Caco-2 (cell line): ENCODE measurements around the gene MACROD2. TPM values are rescaled to one million over a fixed set of nuclear protein-coding genes. Genes with fewer than 3 reads are reported as not detected.
A peak's percentile ranks its signal among the peaks of the same experiment; 100 is the strongest.

Experiments used
- BruUV-seq: library from RNA; stranded (reverse); fragments of 400-500 nt; replicated peaks from 2 replicates; lab custom pipeline; 2021; lab: Mats Ljungman, UMichigan
- CTCF ChIA-PET: fragments of 300-600 bp; sonication (Branson Sonifier 250); formaldehyde crosslinking; loops from one replicate; lab custom pipeline; 2022; ENCODE audit warnings: antibody characterized with exemption; lab: Charles Lee
- POLR2A ChIA-PET: fragments of 300-600 bp; sonication (Branson Sonifier 250); formaldehyde crosslinking; loops from one replicate; lab custom pipeline; 2022; ENCODE audit warnings: antibody characterized with exemption; lab: Charles Lee
- DNase-seq, 2 experiments: peaks; one replicate each; pipeline versions ENCODE4 v3.0.0 to v3.0.0-alpha.2; 2020 to 2022
- H3K27me3 ChIP-seq: replicated peaks from 2 replicates; pipeline ENCODE4 v1.6.0; 2011; ENCODE audit warnings: low read length; ENCODE audit not compliant: control insufficient read depth, insufficient read depth
- H3K36me3 ChIP-seq: 2 replicates; pipeline ENCODE4 v1.5.1; 2011; ENCODE audit warnings: low read length; ENCODE audit not compliant: control insufficient read depth, insufficient read depth
- H3K4me1 ChIP-seq: fragments of 250-450 bp; sonication (Bioruptor Pico); 2 replicates; pipeline ENCODE4 v1.5.1; 2020; ENCODE audit warnings: mild to moderate bottlenecking
- H3K4me3 ChIP-seq: 2 replicates; pipeline ENCODE4 v1.5.1; 2011; ENCODE audit warnings: low read depth, mild to moderate bottlenecking, control low read depth, low read length
- H3K9me3 ChIP-seq: fragments of 250-450 bp; sonication (Bioruptor Pico); 2 replicates; pipeline ENCODE4 v1.5.1; 2020; ENCODE audit warnings: mild to moderate bottlenecking, moderate library complexity
- H3K27ac Mint-ChIP-seq: one replicate; pipeline ENCODE4 v1.8.0; 2022; ENCODE audit warnings: mixed read lengths; ENCODE audit not compliant: unreplicated experiment
- H3K27me3 Mint-ChIP-seq: one replicate; pipeline ENCODE4 v1.8.0; 2022; ENCODE audit warnings: mixed read lengths; ENCODE audit not compliant: insufficient read depth, unreplicated experiment
- H3K36me3 Mint-ChIP-seq: one replicate; pipeline ENCODE4 v1.8.0; 2022; ENCODE audit warnings: mild to moderate bottlenecking, mixed read lengths; ENCODE audit not compliant: insufficient read depth, unreplicated experiment
- H3K4me1 Mint-ChIP-seq: one replicate; pipeline ENCODE4 v1.8.0; 2022; ENCODE audit warnings: low read depth, mixed read lengths; ENCODE audit not compliant: unreplicated experiment
- H3K4me3 Mint-ChIP-seq: one replicate; pipeline ENCODE4 v1.8.0; 2022; ENCODE audit warnings: mild to moderate bottlenecking, moderate library complexity, mixed read lengths; ENCODE audit not compliant: unreplicated experiment
- H3K9me3 Mint-ChIP-seq: one replicate; pipeline ENCODE4 v1.8.0; 2022; ENCODE audit warnings: mixed read lengths; ENCODE audit not compliant: unreplicated experiment
- CTCF ChIP-seq, 2 experiments: fragments of 200-600 bp in 1 of 2; IDR thresholded peaks; 1 replicate in 1 of 2; 2 replicates in 1 of 2; pipeline versions ENCODE4 v1.5.1 to v1.8.0; 2011 to 2022; ENCODE audit warnings: antibody characterized with exemption in 1 of 2, control low read depth in 1 of 2, inconsistent platforms in 1 of 2, low read depth in 1 of 2, low read length in 1 of 2, mild to moderate bottlenecking in 1 of 2, moderate library complexity in 1 of 2; ENCODE audit not compliant: insufficient read depth in 1 of 2, severe bottlenecking in 1 of 2, unreplicated experiment in 1 of 2
- intact Hi-C: fragments of 100-400 bp; cut with micrococcal nuclease; formaldehyde crosslinking; loops from one replicate; pipeline ENCODE4 v1.10.0; 2022; ENCODE audit not compliant: unreplicated experiment
- total RNA-seq: library from RNA; stranded (reverse); gene quantifications from 2 replicates; pipeline ENCODE4 v1.2.3, GENCODE V29; 2022

Gene MACROD2
- total RNA-seq, 1 experiment from 2014 or later: 6.4 TPM

- TF ChIP-seq CTCF (IDR thresholded peaks at IDR 0.05; ENCODE audit: insufficient read depth in 1 of 2, low read depth in 1 of 2, low read length in 1 of 2, severe bottlenecking in 1 of 2, unreplicated experiment in 1 of 2): no peak
- Mint-ChIP-seq H3K4me1 (peaks cover 14% of the 10 kb centered on the region), H3K36me3 (no peaks in the 10 kb centered on the region), H3K27me3 (no peaks in the 10 kb centered on the region), H3K4me3 (no peak overlapping the region), H3K27ac (no peak overlapping the region), H3K9me3 (no peaks in the 10 kb centered on the region)
- BruUV-seq: no TSS peak
- intact Hi-C loops: loop anchor here (10.0 kb wide), 2 partner anchors 231 to 771 kb away; no protein-coding TSS in a partner anchor
- Histone ChIP-seq H3K36me3 (no peaks in the 10 kb centered on the region), H3K27me3 (no peaks in the 10 kb centered on the region), H3K9me3 (no peaks in the 10 kb centered on the region), H3K4me3 (no peak overlapping the region), H3K4me1 (no peaks in the 10 kb centered on the region; the same call in none of the 2 replicates)
- DNase-seq: peak in 1 of 2 experiments; percentile 13
- ChIA-PET CTCF (no interaction called here), POLR2A (no interaction called here)
Measured at GRCh38 chr20:15703171-15703911, 1708.0 kb downstream of the MACROD2 start.

DNA sequence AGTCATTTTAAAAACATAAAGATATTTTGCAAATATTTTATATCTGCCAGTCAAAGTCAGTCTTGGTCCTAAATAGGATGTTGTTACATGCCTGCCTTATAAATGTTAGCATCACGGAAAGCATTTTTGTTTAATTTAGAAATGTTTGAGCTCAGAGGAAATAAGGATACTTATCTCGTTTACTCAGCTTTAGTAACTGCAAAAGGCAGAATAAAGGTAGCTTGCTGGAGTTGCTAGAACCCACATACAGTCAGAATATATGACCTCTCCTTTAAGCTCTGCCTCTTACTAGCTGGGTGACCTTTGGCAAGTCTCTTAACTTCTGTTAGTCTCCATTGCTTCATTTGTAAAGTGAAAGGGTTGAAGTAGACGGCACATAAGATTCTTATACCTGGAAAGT lies 1710.7 kb downstream of the MACROD2 start:
- ChIA-PET CTCF (no interaction called here), POLR2A (no interaction called here)
- H3K4me1 ChIP-seq: peaks cover 2% of the 10 kb centered on the region
- Mint-ChIP-seq H3K27me3 (no peaks in the 10 kb centered on the region), H3K27ac (no peak overlapping the region), H3K36me3 (no peaks in the 10 kb centered on the region), H3K4me1 (peaks cover 16% of the 10 kb centered on the region), H3K4me3 (no peak overlapping the region), H3K9me3 (no peaks in the 10 kb centered on the region)
- no peak for TF ChIP-seq CTCF (IDR thresholded peaks at IDR 0.05; ENCODE audit: insufficient read depth in 1 of 2, low read depth in 1 of 2, low read length in 1 of 2, severe bottlenecking in 1 of 2, unreplicated experiment in 1 of 2)
- H3K9me3 ChIP-seq: no peaks in the 10 kb centered on the region
- no peaks in the 10 kb centered on the region for H3K27me3 ChIP-seq
- H3K36me3 ChIP-seq: no peaks in the 10 kb centered on the region
- DNase-seq: no peak
- intact Hi-C loops: loop anchor here (10.0 kb wide), 2 partner anchors 229 to 769 kb away; no protein-coding TSS in a partner anchor
- BruUV-seq: no TSS peak
- H3K4me3 ChIP-seq: no peak overlapping the region

DNA sequence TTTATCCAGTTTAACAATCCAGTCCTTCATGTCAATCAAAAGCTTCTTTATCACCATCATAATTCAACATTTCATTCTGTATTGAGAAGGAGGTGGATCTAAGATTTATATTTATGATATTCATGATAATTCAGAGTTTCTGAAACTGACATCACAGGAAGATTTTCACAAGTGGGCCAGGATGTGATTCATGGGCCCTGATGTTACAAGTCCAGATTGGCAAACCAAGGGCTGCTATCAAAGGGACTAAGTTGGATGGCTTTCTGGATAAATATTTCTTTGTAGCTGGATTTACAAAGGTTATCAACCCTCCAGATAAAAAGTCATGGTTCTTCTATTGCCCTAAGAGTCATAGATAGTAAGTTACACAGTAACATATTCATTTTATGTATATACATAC lies 1711.4 kb downstream of the MACROD2 start:
- TF ChIP-seq CTCF (IDR thresholded peaks at IDR 0.05; ENCODE audit: insufficient read depth in 1 of 2, low read depth in 1 of 2, low read length in 1 of 2, severe bottlenecking in 1 of 2, unreplicated experiment in 1 of 2): no peak
- H3K4me1 Mint-ChIP-seq: peaks cover 16% of the 10 kb centered on the region
- intact Hi-C loops: loop anchor here (10.0 kb wide), 2 partner anchors 228 to 768 kb away; no protein-coding TSS in a partner anchor

More for the DNA sequence above, 1711.4 kb downstream of the MACROD2 start:
- no peak overlapping the region for H3K4me3 Mint-ChIP-seq
- ChIA-PET POLR2A (no interaction called here), CTCF (no interaction called here)
- H3K27me3 ChIP-seq: no peaks in the 10 kb centered on the region
- H3K36me3 ChIP-seq: no peaks in the 10 kb centered on the region
- no peaks in the 10 kb centered on the region for H3K27me3 Mint-ChIP-seq
- no peak overlapping the region for H3K4me3 ChIP-seq
- no peaks in the 10 kb centered on the region for H3K9me3 ChIP-seq
- peaks cover 3% of the 10 kb centered on the region for H3K4me1 ChIP-seq
- DNase-seq: no peak
- BruUV-seq: no TSS peak
- H3K9me3 Mint-ChIP-seq: no peaks in the 10 kb centered on the region
- H3K27ac Mint-ChIP-seq: no peak overlapping the region
- no peaks in the 10 kb centered on the region for H3K36me3 Mint-ChIP-seq
